ENCODE data around the gene CRY2. TPM values are rescaled to one million over a fixed set of nuclear protein-coding genes. Genes with fewer than 3 reads are reported as not detected.

CRY2 gene
- total and polyA plus RNA-seq, 2 of the 8 experiments (the other 6 are each of a cell fraction or from before 2014, with no cell fraction given): 8.0 to 9.4 TPM

DNA sequence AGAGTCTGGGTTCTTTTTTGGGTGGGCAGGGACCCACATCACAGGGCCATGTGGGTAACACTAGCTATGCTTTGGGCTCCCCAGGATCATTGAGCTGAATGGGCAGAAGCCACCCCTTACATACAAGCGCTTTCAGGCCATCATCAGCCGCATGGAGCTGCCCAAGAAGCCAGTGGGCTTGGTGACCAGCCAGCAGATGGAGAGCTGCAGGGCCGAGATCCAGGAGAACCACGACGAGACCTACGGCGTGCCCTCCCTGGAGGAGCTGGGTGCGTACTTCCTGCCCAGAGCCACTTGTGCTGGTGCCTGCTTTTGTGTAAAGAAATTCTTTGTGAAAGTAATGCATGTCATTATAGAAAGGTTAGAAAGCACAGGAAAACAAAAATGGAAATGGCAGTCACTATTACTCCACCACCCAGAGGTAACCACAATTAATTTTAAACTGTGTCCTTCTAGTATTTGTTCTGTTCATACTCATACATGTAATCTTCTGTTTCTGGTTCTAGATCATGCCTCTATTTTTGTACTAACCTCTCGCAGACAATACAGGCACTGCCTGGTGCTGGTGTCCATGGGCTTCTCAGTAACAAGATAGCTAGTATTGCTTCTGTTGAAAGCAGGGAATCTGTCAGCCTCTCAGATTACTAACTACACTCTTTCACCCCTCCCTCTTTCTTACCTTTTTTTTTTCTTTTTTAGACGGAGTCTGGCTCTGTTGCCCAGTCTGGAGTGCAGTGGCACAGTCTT, 13.7 kb downstream of the CRY2 start (continued):
- no peak for TF ChIP-seq SUZ12 (IDR thresholded peaks at IDR 0.05; ENCODE audit: low read length)
- no peak for TF ChIP-seq TEAD4 (IDR thresholded peaks at IDR 0.05; ENCODE audit: low read depth, low read length)
- no peak for TF ChIP-seq POLR2AphosphoS5 (IDR thresholded peaks at IDR 0.05; ENCODE audit: low read depth, low read length)
- no peak for TF ChIP-seq TAF1 (IDR thresholded peaks at IDR 0.05; ENCODE audit: low read depth, low read length)
- TF ChIP-seq CREB1 (IDR thresholded peaks at IDR 0.05): no peak
- TF ChIP-seq, protein P1, sequence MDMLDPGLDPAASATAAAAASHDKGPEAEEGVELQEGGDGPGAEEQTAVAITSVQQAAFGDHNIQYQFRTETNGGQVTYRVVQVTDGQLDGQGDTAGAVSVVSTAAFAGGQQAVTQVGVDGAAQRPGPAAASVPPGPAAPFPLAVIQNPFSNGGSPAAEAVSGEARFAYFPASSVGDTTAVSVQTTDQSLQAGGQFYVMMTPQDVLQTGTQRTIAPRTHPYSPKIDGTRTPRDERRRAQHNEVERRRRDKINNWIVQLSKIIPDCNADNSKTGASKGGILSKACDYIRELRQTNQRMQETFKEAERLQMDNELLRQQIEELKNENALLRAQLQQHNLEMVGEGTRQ (IDR thresholded peaks at IDR 0.05; ENCODE audit: low read length): no peak
- TF ChIP-seq SRF (IDR thresholded peaks at IDR 0.05; ENCODE audit: low read depth, low read length): no peak

Data from H1 (cell line).